MM.1S (cell line): ENCODE data around the gene AGO3.

Experiments used
- EZH2 ChIP-seq: fragments of 300-600 bp; sonication (generic); optimal IDR thresholded peaks from 2 replicates; pipeline ENCODE3; 2017; ENCODE audit warnings: low read depth, mild to moderate bottlenecking, antibody characterized with exemption, low read length, mixed read lengths
- TF ChIP-seq, protein P1 (sequence below): fragments of 300-600 bp; sonication (generic); IDR thresholded peaks from 2 replicates; pipeline ENCODE4 v1.5.1; 2016; ENCODE audit warnings: antibody characterized with exemption, low read length, mixed read lengths

DNA sequence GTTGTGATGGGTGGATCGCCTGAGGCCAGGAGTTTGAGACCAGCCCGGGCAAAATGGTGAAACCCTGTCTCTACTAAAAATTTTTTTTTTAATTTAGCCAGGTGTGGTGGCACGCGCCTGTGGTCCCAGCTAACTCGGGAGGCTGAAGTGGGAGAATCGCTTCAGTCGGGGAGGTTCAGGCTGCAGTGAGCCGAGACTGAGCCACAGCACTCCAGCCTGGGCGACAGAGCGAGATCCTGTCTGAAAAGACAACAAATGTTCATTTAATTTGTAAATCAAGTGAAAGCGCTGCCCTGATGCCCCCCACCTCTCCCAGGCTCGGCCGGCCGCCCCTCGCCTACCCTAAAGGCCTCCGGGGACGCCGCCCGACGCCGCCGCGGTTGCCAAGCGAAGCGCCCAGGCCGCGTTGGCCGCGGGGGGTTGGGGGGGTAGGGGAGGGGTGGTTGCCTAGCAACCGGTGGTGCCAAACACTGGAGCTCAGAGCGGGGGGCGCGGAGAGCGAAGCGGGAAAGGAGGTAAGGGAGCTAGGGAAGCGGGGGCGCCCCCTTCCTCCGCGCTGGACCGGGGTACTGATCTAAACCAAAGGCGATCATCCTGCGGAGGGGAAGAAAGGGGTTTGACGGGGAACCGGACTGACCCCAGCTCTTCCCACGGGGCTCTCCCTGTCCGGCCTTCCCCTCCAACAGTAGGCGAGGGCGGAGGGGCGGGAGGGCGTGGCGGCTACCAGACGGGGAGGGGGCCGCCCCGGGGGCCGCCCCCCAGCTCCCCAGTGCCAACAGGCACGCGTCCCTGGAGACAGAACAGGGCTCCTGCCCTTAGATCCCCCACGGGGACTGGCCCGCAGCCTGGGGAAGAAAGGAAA lies 153.0 kb downstream of the AGO3 start, which contains the start of gene TEKT2:
- TF ChIP-seq, protein P1, sequence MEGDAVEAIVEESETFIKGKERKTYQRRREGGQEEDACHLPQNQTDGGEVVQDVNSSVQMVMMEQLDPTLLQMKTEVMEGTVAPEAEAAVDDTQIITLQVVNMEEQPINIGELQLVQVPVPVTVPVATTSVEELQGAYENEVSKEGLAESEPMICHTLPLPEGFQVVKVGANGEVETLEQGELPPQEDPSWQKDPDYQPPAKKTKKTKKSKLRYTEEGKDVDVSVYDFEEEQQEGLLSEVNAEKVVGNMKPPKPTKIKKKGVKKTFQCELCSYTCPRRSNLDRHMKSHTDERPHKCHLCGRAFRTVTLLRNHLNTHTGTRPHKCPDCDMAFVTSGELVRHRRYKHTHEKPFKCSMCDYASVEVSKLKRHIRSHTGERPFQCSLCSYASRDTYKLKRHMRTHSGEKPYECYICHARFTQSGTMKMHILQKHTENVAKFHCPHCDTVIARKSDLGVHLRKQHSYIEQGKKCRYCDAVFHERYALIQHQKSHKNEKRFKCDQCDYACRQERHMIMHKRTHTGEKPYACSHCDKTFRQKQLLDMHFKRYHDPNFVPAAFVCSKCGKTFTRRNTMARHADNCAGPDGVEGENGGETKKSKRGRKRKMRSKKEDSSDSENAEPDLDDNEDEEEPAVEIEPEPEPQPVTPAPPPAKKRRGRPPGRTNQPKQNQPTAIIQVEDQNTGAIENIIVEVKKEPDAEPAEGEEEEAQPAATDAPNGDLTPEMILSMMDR: no peak
- TF ChIP-seq EZH2: no peak
